Activated CD8-positive, alpha-beta memory T cell treated with anti-CD3 and anti-CD28 coated beads, Interleukin-2, amount 50 U/mL, for 48 hours (primary cell): Measurements from ENCODE around the gene TDRD12.

ENCODE experiments used
- DNase-seq: peaks from one replicate; pipeline ENCODE4 v3.0.0-alpha.2; 2020

The TDRD12 gene

DNA sequence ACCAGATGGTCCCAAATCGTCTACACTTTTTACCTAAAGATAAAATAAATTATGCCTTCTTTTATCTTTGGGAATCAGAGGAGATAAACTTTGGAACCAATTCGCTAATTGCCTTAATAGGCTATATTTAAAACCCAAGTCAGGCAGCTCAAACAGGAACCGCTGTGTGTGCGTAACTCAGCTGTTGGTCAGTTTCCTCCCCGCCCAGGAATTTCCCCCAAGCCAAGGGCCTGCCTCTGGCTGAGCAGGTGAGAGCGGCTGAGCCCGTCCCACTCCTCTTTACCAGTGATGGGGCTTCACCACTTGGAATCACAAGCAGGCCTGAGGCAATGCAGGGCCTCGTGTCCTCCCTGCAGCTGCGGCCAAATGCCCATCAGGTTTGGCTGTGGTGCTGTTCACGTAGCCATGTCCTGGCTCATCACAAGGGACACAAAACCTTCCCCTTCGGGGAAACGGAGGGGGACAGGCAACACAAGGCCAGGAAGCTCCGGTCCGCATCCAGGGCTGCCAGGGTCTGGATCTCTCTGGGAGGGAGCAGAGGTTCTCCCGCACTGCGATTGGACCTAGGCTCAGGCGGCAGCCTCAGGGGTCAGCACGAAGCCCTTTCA lies 150.5 kb downstream of the TDRD12 start:
- DNase-seq = no peak

DNA sequence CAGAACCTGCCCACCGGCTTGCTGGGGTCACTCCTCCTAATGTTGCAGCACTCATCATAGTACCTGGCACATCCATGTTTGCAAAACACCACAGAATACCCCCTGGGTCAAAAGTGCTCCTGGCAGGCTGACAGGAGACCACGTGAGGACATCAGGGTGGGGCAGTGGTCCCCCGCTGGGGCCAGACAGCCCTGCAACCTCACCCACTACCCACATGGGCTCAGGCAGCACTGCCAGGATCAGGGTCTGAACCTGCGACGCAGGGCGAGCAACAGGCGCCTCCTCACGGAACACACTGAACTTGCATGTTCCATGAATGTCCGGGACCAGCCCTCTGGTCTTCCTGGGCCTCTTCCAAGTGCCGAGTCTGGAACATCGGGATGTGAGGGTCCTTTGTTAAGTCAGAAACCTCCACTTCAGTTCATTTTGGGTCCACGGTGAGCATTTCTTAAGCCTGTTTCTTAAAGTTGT lies 151.4 kb downstream of the TDRD12 start:
- no peak for DNase-seq

GRCh38 chr19:32872391-32872790 lies 152.8 kb downstream of the TDRD12 start:
- DNase-seq = no peak

DNA sequence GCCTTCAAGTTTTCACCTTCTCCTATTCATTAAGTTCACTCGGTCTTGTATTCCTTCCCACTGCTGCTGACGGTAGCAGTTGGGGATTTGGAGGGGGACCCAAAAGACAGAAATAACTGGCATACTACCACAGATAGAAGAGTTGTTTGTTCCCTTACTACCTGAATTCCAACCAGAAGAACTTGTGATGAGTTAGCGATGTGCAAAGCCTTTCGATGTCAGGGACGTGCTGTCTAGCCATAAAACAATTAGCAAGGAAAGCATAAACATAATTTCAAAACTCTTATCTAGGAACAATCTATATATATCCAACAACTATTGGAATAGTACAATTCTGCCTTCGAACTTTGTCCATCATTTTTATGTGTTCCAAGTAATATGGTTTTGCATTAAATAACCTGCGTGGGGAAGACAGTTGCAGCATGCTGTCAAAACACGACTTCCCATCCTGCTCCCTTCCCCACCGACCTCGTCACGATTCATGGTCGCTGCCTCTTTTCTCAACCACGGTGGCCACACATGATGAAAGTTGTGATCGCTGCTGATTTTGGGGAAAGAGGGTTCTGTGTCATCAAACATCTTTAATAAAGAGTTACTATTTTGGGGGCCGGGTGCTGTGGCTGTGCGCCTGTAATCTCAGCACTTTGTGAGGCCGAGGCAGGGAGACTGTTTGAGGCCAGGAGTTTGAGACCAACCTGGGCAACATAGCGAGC lies 153.8 kb downstream of the TDRD12 start:
- peak; percentile 61 for DNase-seq

DNA sequence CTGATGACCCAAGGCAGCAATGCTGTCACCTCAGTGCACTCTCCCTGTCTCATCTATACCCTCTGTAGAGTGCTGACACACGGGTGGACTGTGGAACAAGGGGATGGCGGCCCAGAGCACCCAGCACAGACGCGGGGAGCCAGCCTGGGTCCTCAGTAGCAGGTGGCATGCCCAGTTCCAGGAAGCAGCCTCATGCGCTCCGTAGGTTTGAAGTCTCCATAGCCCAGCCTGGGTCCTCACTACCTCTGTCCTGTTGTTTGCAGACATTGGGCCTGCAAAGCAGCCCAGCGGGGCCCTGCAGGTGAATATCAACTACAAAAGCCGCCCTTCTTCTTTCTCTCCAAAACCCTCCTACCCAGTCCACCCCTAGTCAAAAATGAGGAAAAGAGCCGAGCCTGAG lies 155.0 kb downstream of the TDRD12 start:
- DNase-seq = no peak

DNA sequence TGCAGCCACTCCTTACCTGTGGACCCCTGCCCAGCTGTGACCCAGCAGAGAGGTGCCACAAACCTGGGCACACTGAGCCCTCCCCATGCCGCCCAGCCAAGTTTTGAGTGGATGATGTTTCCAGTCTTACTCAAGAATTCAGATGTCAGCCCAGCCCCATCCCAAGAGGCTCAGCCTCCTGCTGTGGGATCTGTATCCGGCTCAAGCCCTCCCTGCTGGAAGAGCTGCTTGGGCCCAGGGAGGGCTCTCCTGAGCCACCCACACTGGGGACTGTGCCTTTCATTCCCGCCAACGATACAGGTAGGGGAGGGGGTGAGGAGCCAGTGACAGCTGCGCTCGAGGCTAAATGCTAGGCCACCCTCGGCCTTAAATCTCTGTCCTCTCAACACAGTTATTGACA lies 155.9 kb downstream of the TDRD12 start:
- no peak for DNase-seq

DNA sequence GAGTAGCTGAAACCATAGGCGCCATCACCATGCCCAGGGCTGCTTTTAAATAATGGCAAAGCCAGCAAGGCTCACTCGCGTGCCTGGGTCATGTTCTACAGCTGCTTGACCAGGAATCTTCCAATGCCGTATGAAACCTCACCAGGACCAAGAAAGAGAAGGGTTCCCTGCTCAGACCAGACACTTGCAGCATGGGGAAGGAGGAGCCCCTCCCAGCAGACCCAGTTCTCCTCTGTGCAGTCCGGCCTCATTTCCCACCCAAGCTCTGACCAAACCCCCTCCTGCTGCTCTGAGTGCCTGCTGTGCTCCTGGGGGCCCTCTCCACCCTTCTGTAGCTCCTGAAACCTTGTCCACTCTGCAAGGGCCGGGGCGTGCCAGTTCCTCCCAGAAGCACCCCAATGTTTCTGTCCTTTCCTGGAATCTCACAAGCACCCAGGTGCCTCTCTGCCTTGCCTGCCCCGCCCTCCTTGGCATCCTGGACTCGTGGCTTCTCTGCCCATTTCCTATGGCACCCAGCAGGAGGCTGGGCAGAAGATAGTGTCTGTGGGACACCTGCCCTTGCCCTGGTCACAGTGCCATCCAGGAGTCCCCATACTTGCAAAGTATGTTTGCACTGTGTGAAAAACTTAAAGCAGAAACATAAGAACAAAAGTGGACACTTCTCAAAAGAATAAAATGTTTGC lies 156.8 kb downstream of the TDRD12 start:
- DNase-seq = no peak

- DNase-seq = no peak
These were observed 157.3 kb downstream of the TDRD12 start for GRCh38 chr19:32876919-32877285.
